Measurements from ENCODE around the gene RTN4RL1.

- TF ChIP-seq, protein P1, sequence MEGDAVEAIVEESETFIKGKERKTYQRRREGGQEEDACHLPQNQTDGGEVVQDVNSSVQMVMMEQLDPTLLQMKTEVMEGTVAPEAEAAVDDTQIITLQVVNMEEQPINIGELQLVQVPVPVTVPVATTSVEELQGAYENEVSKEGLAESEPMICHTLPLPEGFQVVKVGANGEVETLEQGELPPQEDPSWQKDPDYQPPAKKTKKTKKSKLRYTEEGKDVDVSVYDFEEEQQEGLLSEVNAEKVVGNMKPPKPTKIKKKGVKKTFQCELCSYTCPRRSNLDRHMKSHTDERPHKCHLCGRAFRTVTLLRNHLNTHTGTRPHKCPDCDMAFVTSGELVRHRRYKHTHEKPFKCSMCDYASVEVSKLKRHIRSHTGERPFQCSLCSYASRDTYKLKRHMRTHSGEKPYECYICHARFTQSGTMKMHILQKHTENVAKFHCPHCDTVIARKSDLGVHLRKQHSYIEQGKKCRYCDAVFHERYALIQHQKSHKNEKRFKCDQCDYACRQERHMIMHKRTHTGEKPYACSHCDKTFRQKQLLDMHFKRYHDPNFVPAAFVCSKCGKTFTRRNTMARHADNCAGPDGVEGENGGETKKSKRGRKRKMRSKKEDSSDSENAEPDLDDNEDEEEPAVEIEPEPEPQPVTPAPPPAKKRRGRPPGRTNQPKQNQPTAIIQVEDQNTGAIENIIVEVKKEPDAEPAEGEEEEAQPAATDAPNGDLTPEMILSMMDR (IDR thresholded peaks at IDR 0.05) = no peak
- TF ChIP-seq POLR2A (IDR thresholded peaks at IDR 0.05) = no peak
- TF ChIP-seq EP300 (IDR thresholded peaks at IDR 0.05) = no peak
These were observed 15.4 kb downstream of the RTN4RL1 start for GRCh38 chr17:2009737-2010136.

All from tibial nerve (tissue), 4 donors.